Islet of Langerhans (tissue), 1 donor: ENCODE data around the gene PAQR4.

Experiments
- FAIRE-seq: peaks from one replicate; lab custom pipeline; 2011; peaks lifted over from hg19 to GRCh38; lab: Jason Lieb, UNC

PAQR4 gene

DNA sequence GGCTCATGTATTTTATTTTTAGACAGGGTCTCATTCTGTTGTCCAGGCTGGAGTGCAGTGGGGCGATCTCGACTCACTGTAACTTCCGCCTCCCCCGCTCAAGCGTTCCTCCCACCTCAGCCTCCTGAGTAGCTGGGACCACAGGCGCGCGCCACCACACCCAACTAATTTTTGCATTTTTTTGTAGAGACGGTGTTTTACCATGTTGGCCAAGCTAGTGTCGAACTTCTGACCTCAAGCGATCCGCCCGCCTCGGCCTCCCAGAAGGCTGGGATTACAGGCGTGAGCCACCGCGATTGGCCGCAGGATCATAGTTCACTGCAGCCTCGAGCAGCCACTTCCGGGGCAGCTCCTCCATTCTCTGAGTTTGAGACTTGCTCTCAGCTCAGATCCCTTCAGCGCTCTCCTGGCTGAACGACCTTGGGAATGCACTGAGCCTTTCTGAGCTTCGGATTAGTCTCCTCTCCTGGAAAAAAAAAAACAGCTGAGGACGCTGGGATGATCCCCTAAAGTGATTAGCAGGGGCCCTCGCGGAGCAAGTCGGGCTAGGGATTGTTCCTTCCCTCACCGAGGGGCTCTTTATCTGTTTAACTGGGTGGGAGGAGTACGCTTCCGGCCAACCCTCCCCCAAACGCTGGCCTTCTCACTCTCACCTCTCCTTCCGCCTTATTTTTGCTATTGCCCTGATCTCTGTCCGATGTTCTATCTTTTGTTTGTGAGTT is 12.2 kb downstream of the PAQR4 start:
- FAIRE-seq: no peak

- no peak for FAIRE-seq
Measured at GRCh38 chr16:2981899-2982250, 12.7 kb downstream of the PAQR4 start.

GRCh38 chr16:2982402-2982801 is 13.3 kb downstream of the PAQR4 start:
- FAIRE-seq: no peak

- no peak for FAIRE-seq
Measured at GRCh38 chr16:2983706-2984136, 14.6 kb downstream of the PAQR4 start.

DNA sequence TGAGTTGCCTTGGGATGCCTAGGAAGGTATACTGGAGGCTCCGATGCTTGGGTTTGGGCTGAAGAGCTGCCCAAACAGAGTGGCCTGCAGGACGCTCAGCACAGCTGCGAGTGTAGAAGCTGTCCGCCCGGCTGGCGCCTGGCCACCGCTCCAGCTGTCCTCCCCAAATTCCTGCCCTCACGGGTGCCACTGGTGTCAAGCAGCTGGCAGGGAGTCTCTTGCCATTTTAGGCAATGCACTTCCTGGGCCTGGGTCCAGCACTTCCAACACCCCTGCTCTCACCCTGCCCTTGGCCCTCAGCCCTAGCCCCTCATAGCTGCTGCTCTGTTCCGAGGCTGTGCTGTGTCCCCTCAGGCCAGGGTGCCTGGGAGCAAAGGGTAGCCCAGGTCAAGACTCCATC is 16.3 kb downstream of the PAQR4 start:
- FAIRE-seq: no peak

DNA sequence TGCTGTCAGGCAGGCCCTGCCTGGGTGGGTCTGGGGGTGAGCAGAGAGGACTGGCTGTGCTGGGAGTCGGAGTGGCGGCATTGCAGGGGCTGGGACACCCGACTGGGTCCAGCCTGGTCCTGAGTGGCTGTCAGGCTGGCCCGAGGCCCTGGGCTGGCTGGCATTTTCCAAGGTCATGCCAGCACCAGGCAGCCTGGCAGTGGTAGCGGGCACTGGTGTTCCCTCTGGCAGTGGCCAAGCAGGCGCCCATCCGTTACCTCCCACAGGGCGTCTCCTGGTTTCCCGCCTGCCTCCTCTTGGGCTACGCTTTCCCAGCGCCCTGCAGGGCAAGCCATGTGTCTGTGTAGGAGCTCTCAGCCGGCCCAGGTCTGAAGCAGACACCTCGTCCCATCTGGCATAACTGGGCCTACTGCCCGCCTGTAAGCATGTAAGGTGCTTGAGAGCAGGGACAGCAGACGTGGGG is 16.8 kb downstream of the PAQR4 start:
- no peak for FAIRE-seq

DNA sequence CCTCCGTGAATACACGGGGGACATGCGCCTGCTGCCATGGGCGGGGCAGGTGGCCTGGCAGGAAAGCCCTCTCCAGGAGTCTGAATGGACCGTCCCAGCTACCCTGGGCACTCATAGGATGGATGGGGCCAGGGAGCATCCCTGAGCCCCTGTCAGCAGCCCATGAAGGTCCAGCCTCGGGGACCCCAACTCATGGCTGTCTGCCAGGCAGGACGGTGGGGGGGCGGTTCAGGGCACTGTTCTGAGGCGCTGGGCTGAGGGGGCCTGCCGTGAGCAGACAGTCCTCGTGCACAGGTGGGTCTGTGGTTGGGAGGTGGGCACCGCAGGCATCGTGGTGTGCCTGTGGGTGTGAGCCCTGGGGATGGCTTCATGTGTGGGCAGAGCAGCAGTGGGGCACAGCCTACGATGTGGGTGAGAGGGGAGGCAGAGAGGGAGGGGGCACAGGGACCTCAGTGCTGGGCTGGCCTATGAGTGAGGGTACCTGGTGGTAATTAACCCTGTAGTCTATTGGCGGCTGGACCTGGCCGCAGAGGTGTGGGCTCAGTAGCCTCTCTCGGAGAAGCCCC is 17.6 kb downstream of the PAQR4 start:
- no peak for FAIRE-seq

DNA sequence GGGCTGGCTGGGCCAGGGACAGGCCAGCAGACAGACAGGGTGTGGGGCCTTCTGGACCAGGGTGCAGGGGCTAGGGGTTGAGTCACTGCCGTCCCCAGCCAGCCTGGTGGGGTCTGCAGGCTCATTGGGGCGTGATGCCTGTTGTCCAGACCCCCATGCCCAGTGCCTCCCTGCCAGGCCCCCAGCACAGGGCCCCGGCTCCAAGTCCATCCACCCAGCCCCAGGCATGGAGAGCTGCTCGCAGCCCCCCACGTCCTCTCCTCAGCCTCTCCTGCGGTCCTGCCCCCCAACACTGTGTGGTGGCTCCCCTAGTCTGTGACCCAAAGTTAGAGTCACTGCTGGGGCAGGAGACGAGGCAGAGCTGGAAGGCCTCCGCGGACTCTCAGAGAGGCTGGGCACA is 18.1 kb downstream of the PAQR4 start:
- no peak for FAIRE-seq

GRCh38 chr16:2987833-2988232 is 18.7 kb downstream of the PAQR4 start:
- no peak for FAIRE-seq

- no peak for FAIRE-seq
Measured at GRCh38 chr16:2988590-2989099, 19.5 kb downstream of the PAQR4 start.

GRCh38 chr16:2990891-2991290 is 21.7 kb downstream of the PAQR4 start:
- FAIRE-seq: no peak

- no peak for FAIRE-seq
Measured at GRCh38 chr16:2991566-2992261, 22.6 kb downstream of the PAQR4 start.

GRCh38 chr16:2992383-2993081 is 23.4 kb downstream of the PAQR4 start:
- FAIRE-seq: no peak

GRCh38 chr16:2996298-2996697 is 27.1 kb downstream of the PAQR4 start:
- no peak for FAIRE-seq

DNA sequence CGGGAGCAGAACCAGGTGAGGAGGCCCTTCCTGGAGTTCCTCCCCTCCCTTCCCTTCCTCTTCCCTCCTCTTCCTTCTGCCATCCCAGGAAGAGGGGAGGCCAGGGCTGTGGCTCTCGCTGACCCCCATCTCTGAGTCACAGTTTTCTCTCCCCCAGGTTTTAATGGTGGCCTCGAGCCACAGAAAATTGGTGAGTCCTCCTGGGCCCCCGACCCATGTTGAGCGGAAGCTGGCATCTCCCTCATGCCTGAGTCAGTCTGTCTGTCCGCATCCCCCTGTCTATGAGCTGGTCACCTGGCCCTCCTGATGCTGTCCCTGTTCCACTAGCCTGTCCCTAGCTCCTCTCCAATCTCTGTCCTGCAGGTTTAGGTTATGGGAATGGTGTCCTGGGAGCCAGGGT is 30.8 kb downstream of the PAQR4 start:
- FAIRE-seq: no peak

GRCh38 chr16:3000540-3000939 is 31.4 kb downstream of the PAQR4 start:
- FAIRE-seq: no peak

GRCh38 chr16:3001316-3001715 is 32.2 kb downstream of the PAQR4 start:
- no peak for FAIRE-seq

GRCh38 chr16:3003582-3004270 is 34.6 kb downstream of the PAQR4 start:
- FAIRE-seq: peak; percentile 86

- FAIRE-seq: no peak
Measured at GRCh38 chr16:3004319-3004718, 35.2 kb downstream of the PAQR4 start.

DNA sequence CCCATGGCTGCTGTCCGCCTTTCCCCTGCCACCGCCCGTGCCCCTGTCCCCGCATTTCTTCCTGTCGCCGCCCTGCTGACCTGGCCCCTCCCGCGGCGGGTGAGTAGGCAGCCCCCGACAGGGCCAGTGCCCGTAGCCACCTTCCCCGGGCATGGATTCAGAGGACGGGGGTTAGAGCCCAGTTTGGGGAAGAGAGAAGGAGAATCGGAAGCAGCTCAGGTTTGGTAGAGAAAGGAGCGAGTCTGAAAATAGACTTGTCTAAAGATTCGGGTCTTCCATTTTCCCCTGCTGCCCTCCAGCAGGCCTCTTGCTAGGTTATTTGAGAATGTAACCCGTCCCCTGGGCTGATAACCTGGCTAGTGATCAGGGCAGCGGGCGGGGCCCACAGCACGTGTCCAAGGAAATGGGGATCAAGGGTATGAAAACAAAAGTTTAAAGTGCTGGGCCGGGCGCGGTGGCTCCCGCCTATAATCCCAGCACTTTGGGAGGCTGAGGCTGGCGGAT is 35.7 kb downstream of the PAQR4 start:
- no peak for FAIRE-seq

DNA sequence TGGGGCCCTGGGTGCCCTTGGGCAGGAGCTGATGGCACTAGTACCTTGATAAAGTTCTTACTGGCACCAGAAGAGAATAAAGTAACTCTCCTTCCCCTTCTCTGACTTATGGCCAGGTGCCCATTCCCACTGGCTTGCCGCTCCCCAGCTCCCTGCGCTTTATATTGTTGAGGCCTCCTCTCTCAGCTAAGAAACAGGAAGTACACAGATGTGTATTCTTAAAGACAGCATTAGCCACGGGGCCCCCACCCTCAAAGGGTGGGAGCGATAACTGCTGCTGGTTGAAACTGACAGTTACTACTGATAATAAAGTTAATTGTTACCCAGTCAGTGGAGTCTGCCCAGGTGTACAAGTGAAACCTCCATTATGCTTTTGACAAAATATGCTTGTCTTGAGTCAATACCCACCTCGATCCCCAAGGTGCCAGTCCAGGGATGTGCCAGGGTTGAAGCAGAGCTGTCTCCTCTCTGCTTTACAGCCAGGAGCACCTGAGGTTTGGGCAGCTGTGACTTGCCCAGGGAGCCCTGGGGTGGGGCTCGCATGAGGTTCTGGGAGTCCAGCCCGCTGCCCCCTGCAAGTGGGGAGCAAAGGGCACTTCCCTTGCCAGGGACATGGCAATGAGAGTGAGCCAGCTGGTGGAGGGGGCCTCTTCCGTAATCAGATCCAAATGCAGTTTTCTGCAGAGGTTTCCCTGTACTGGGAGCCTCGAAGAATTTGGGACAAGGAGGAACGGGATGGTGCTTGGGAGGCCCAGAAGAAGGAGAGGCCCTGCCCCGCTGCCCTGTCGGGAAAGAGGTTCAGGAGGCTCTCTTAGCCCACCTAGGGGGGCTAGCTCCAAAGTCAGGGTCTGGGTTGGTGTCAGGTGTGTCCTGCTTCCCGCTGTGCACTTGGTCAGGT is 38.2 kb downstream of the PAQR4 start:
- FAIRE-seq: no peak
